Stimulated activated CD4-positive, alpha-beta T cell treated with anti-CD3 and anti-CD28 coated beads, TNF-alpha, amount 100 ng/mL, for 48 hours (primary cell): ENCODE data around the gene DMBT1.

Experiments used
- DNase-seq, 3 donors: peaks; one replicate each; pipeline ENCODE4 v3.0.0-alpha.2; 2020; ENCODE audit warnings: low read depth in 3 of 3

DMBT1 gene

GRCh38 chr10:122560279-122560804 lies at the start of gene DMBT1:
Gene DMBT1 (plus strand): TSS chr10:122560754. CDS start chr10:122560771, 17 bp downstream.
- no peak for DNase-seq

GRCh38 chr10:122513053-122513452 lies 47.5 kb upstream of the DMBT1 start:
- DNase-seq: no peak

- no peak for DNase-seq
These were observed 46.3 kb upstream of the DMBT1 start for GRCh38 chr10:122514045-122514840.

GRCh38 chr10:122515022-122515424 lies 45.5 kb upstream of the DMBT1 start:
- no peak for DNase-seq

- DNase-seq: peak; percentile 26 to 37 (median 30)
These were observed 44.8 kb upstream of the DMBT1 start for GRCh38 chr10:122515588-122516231.

- no peak for DNase-seq
These were observed 43.8 kb upstream of the DMBT1 start for GRCh38 chr10:122516734-122517133.

- no peak for DNase-seq
These were observed 41.4 kb upstream of the DMBT1 start for GRCh38 chr10:122519144-122519543.

GRCh38 chr10:122519873-122520272 lies 40.7 kb upstream of the DMBT1 start:
- no peak for DNase-seq

GRCh38 chr10:122521011-122521410 lies 39.5 kb upstream of the DMBT1 start:
- no peak for DNase-seq

- no peak for DNase-seq
These were observed 35.7 kb upstream of the DMBT1 start for GRCh38 chr10:122524811-122525210.

- DNase-seq: no peak
These were observed 34.8 kb upstream of the DMBT1 start for GRCh38 chr10:122525788-122526187.

- DNase-seq: no peak
These were observed 33.7 kb upstream of the DMBT1 start for GRCh38 chr10:122526892-122527291.

- no peak for DNase-seq
These were observed 30.4 kb upstream of the DMBT1 start for GRCh38 chr10:122530177-122530576.

- DNase-seq: no peak
These were observed 29.3 kb upstream of the DMBT1 start for GRCh38 chr10:122531261-122531660.

- DNase-seq: no peak
These were observed 28.6 kb upstream of the DMBT1 start for GRCh38 chr10:122531939-122532338.

- DNase-seq: no peak
These were observed 27.8 kb upstream of the DMBT1 start for GRCh38 chr10:122532601-122533296.

- no peak for DNase-seq
These were observed 23.0 kb upstream of the DMBT1 start for GRCh38 chr10:122537545-122537944.

GRCh38 chr10:122541541-122542002 lies 19.0 kb upstream of the DMBT1 start:
- no peak for DNase-seq

- no peak for DNase-seq
These were observed 16.7 kb upstream of the DMBT1 start for GRCh38 chr10:122543676-122544445.

GRCh38 chr10:122544493-122544892 lies 16.1 kb upstream of the DMBT1 start:
- DNase-seq: no peak

GRCh38 chr10:122546242-122546641 lies 14.3 kb upstream of the DMBT1 start:
- DNase-seq: no peak
